WTC11 (cell line): Measurements from ENCODE around the gene WDR59. TPM values are rescaled to one million over a fixed set of nuclear protein-coding genes. Genes with fewer than 3 reads are reported as not detected.

ENCODE experiments used
- ATAC-seq: fragments of 200-7000 bp; cut with Tn5 transposase; 2 replicates; pipeline ENCODE4 v1.10.0; 2021; ENCODE audit warnings: mild to moderate bottlenecking, moderate library complexity
- CTCF ChIA-PET: fragments of 300-600 bp; sonication (Branson Sonifier 250); formaldehyde crosslinking; loops from one replicate; lab custom pipeline; 2021; ENCODE audit warnings: antibody characterized with exemption; lab: Charles Lee
- POLR2A ChIA-PET: fragments of 350-600 bp; sonication (Branson Sonifier 250); formaldehyde crosslinking; loops from one replicate; lab custom pipeline; 2021; ENCODE audit warnings: antibody characterized with exemption; lab: Charles Lee
- DNase-seq: peaks from one replicate; pipeline ENCODE4 v3.0.0; 2021; ENCODE audit warnings: low spot score
- H3K27ac Mint-ChIP-seq: 2 replicates; pipeline ENCODE4 v1.8.0; 2021; ENCODE audit warnings: mixed read lengths
- H3K27me3 Mint-ChIP-seq: 2 replicates; pipeline ENCODE4 v1.8.0; 2021; ENCODE audit warnings: low read depth, mild to moderate bottlenecking, moderate library complexity, mixed read lengths
- H3K36me3 Mint-ChIP-seq: 2 replicates; pipeline ENCODE4 v1.8.0; 2021; ENCODE audit warnings: mixed read lengths
- H3K4me1 Mint-ChIP-seq: 2 replicates; pipeline ENCODE4 v1.8.0; 2022; ENCODE audit warnings: mixed read lengths
- H3K4me3 Mint-ChIP-seq: 2 replicates; pipeline ENCODE4 v1.8.0; 2021; ENCODE audit warnings: mild to moderate bottlenecking, moderate library complexity, mixed read lengths
- H3K9me3 Mint-ChIP-seq: 2 replicates; pipeline ENCODE4 v1.8.0; 2021; ENCODE audit warnings: mixed read lengths
- CBFB ChIP-seq: sonication (generic); formaldehyde crosslinking; IDR thresholded peaks from 2 replicates; pipeline ENCODE4 v1.8.1; 2022; ENCODE audit warnings: mild to moderate bottlenecking, low read depth, missing genetic modification reagents
- CREM ChIP-seq: sonication (generic); formaldehyde crosslinking; IDR thresholded peaks from 2 replicates; pipeline ENCODE4 v1.8.1; 2022; ENCODE audit warnings: mild to moderate bottlenecking, missing genetic modification reagents, moderate library complexity
- GABPB1 ChIP-seq: sonication (generic); formaldehyde crosslinking; IDR thresholded peaks from 2 replicates; pipeline ENCODE4 v1.8.1; 2023; ENCODE audit warnings: mild to moderate bottlenecking, missing genetic modification reagents
- GTF2I ChIP-seq: fragments of 250-450 bp; sonication (Bioruptor Pico); conservative IDR thresholded peaks from 2 replicates; pipeline ENCODE4 v1.4.0; 2021; ENCODE audit warnings: mild to moderate bottlenecking
- KAT7 ChIP-seq: sonication (generic); formaldehyde crosslinking; IDR thresholded peaks from 2 replicates; pipeline ENCODE4 v1.8.1; 2023; ENCODE audit warnings: missing genetic modification reagents, mild to moderate bottlenecking, borderline replicate concordance
- PRRX2 ChIP-seq: fragments of 250-450 bp; sonication (Bioruptor Pico); IDR thresholded peaks from 2 replicates; pipeline ENCODE4 v1.8.0; 2021; ENCODE audit warnings: mild to moderate bottlenecking
- TEAD1 ChIP-seq: sonication (generic); formaldehyde crosslinking; IDR thresholded peaks from 2 replicates; pipeline ENCODE4 v1.8.0; 2022; ENCODE audit warnings: mild to moderate bottlenecking, missing genetic modification reagents
- ZNF232 ChIP-seq: sonication (generic); formaldehyde crosslinking; IDR thresholded peaks from 2 replicates; pipeline ENCODE4 v1.8.0; 2022; ENCODE audit warnings: mild to moderate bottlenecking, missing genetic modification reagents
- ZNF423 ChIP-seq: fragments of 250-450 bp; sonication (Bioruptor Pico); IDR thresholded peaks from 2 replicates; pipeline ENCODE4 v2.1.2; 2022; ENCODE audit warnings: mild to moderate bottlenecking, moderate library complexity
- total RNA-seq: library from RNA; stranded (reverse); gene quantifications from 3 replicates; pipeline ENCODE4 v1.2.3, GENCODE V29; 2021
- TF ChIP-seq, protein P1 (sequence below): sonication (generic); formaldehyde crosslinking; conservative IDR thresholded peaks from 2 replicates; pipeline ENCODE4 v1.8.1; 2022; ENCODE audit warnings: mild to moderate bottlenecking, missing genetic modification reagents
- TF ChIP-seq, protein P2 (sequence below): sonication (generic); formaldehyde crosslinking; conservative IDR thresholded peaks from 2 replicates; pipeline ENCODE4 v1.8.1; 2023; ENCODE audit warnings: mild to moderate bottlenecking, low read depth, missing genetic modification reagents, moderate library complexity
- TF ChIP-seq, protein P3 (sequence below): fragments of 200-600 bp; IDR thresholded peaks from 2 replicates; pipeline ENCODE4 v1.8.0; 2022; ENCODE audit warnings: antibody characterized with exemption
- TF ChIP-seq, protein P4 (sequence below): fragments of 250-450 bp; sonication (Bioruptor Pico); IDR thresholded peaks from 2 replicates; pipeline ENCODE4 v1.9.0; 2021; ENCODE audit warnings: mild to moderate bottlenecking

Gene WDR59
- total RNA-seq, 1 experiment from 2014 or later, result 100 TPM

DNA sequence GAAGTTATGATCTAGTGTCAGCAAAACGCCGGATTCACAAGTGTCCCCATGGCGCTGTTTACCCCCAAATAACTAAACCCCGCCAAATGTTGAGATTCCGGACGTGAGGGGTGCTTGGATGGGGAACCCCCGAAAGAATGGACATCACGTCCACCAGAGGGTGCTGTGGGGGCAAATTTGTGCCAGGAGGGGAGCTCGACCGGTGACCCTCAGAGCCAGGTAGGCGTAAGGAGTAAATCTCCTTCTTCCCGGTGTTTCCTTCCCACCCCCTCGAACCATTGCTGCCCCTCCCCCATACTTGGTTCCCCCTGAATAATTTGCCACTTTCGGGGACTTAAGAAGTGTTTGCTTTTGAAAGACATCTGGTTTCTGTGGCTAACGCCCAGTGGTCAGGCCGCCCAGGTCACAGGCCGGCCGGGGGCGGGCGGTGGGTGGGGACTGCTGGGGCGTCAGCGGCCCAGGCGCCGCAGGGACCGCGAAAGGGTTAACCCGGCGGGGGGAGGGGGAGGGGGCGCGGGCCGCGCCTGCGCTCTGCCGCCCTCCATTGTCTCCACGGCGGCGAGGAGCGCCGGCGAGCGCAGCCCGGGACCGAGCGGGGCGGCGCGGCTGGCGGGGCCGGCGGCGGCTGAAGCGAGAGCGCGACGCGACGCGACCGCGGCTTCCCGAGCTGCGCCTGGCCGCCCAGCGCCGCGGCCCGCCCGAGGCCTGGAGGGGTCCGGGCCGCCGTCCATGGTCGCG is 13.7 kb upstream of the WDR59 start, which contains the start of gene ZNRF1:
TSS of gene ZNRF1 (plus strand) at position 544 of the 738 bp plus-strand sequence. CDS start 648 bp downstream, outside the sequence.
- H3K27me3 Mint-ChIP-seq, result peaks cover 5% of the 10 kb centered on the region
- ChIA-PET POLR2A (interaction anchor here (0.6 to 2.0 kb wide), 4 partner anchors 14 to 284 kb away, joined by 4 to 16 read pairs (median 4); partner anchors contain the start of gene WDR59), CTCF (interaction anchor here (0.5 to 3.9 kb wide), 32 partner anchors 8 to 200 kb away, joined by 3 to 158 read pairs (median 4); partner anchors contain the start of genes LDHD and WDR59)

DNA sequence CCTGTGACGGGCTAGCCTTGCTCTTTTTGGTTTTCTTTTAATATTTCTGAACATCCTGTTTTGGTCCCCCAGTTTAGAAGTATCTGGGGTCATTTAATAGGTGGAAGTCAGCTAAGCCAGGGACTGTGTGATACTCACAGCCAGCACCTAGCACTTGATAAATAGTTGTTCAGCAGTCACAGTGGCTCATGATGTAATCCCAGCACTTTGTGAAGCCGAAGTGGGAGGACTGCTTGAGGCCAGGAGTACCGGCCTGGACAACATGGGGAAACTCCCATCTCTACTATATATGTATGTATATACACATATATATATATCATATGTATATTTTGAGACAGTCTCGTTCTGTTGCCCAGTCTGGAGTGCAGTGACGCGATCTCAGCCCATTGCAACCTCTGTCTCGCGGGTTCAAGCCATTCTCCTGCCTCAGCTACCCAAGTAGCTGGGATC is 12.1 kb upstream of the WDR59 start:
- Mint-ChIP-seq H3K4me3 (no peak overlapping the region), H3K9me3 (0 out of 2 replicates have a peak, but pooled peaks cover 4% of the 10 kb centered on the region), H3K36me3 (no peaks in the 10 kb centered on the region), H3K4me1 (peaks cover 32% of the 10 kb centered on the region), H3K27me3 (peaks cover 5% of the 10 kb centered on the region), H3K27ac (peak overlapping the region; percentile 81; the same call in 1 of the 2 replicates)
- TF ChIP-seq, protein P1, sequence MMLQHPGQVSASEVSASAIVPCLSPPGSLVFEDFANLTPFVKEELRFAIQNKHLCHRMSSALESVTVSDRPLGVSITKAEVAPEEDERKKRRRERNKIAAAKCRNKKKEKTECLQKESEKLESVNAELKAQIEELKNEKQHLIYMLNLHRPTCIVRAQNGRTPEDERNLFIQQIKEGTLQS (CRISPR knock-in tag), result no peak
- TF ChIP-seq, protein P2, sequence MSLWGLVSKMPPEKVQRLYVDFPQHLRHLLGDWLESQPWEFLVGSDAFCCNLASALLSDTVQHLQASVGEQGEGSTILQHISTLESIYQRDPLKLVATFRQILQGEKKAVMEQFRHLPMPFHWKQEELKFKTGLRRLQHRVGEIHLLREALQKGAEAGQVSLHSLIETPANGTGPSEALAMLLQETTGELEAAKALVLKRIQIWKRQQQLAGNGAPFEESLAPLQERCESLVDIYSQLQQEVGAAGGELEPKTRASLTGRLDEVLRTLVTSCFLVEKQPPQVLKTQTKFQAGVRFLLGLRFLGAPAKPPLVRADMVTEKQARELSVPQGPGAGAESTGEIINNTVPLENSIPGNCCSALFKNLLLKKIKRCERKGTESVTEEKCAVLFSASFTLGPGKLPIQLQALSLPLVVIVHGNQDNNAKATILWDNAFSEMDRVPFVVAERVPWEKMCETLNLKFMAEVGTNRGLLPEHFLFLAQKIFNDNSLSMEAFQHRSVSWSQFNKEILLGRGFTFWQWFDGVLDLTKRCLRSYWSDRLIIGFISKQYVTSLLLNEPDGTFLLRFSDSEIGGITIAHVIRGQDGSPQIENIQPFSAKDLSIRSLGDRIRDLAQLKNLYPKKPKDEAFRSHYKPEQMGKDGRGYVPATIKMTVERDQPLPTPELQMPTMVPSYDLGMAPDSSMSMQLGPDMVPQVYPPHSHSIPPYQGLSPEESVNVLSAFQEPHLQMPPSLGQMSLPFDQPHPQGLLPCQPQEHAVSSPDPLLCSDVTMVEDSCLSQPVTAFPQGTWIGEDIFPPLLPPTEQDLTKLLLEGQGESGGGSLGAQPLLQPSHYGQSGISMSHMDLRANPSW (CRISPR knock-in tag), result no peak
- no peak for TF ChIP-seq CREM (CRISPR knock-in tag)
- TF ChIP-seq CBFB (CRISPR knock-in tag), result no peak
- peak; percentile 96 for TF ChIP-seq GABPB1
- TF ChIP-seq GTF2I, result no peak
- TF ChIP-seq ZNF423 (CRISPR knock-in tag), result no peak
- no peak for TF ChIP-seq PRRX2 (CRISPR knock-in tag)
- no peak for ATAC-seq
- POLR2A ChIA-PET, result no interaction called here
- CTCF ChIA-PET, result interaction anchor here (0.6 to 3.9 kb wide), 9 partner anchors 9 to 1189 kb away, joined by 3 to 158 read pairs (median 7); partner anchors contain the start of gene WDR59
- DNase-seq, result no peak

More for the DNA sequence above, 13.7 kb upstream of the WDR59 start, which contains the start of gene ZNRF1:
- ATAC-seq (peak; percentile 74), DNase-seq (peak; percentile 91)
- H3K27ac Mint-ChIP-seq, result peak within 1 kb of the TSS; percentile 59
- H3K4me1 Mint-ChIP-seq, result peaks cover 45% of the 10 kb centered on the region
- H3K9me3 Mint-ChIP-seq, result 0 out of 2 replicates have a peak, but pooled peaks cover 4% of the 10 kb centered on the region
- TF ChIP-seq, protein P2 (CRISPR knock-in tag), result no peak
- TF ChIP-seq, protein P3, sequence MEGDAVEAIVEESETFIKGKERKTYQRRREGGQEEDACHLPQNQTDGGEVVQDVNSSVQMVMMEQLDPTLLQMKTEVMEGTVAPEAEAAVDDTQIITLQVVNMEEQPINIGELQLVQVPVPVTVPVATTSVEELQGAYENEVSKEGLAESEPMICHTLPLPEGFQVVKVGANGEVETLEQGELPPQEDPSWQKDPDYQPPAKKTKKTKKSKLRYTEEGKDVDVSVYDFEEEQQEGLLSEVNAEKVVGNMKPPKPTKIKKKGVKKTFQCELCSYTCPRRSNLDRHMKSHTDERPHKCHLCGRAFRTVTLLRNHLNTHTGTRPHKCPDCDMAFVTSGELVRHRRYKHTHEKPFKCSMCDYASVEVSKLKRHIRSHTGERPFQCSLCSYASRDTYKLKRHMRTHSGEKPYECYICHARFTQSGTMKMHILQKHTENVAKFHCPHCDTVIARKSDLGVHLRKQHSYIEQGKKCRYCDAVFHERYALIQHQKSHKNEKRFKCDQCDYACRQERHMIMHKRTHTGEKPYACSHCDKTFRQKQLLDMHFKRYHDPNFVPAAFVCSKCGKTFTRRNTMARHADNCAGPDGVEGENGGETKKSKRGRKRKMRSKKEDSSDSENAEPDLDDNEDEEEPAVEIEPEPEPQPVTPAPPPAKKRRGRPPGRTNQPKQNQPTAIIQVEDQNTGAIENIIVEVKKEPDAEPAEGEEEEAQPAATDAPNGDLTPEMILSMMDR, result peak; percentile 51; the same call in 1 of the 2 replicates
- TF ChIP-seq ZNF232 (CRISPR knock-in tag) (0 out of 2 replicates have a peak, but pooled peaks have one; percentile 46), KAT7 (no peak), TEAD1 (CRISPR knock-in tag) (no peak)
- TF ChIP-seq, protein P4, sequence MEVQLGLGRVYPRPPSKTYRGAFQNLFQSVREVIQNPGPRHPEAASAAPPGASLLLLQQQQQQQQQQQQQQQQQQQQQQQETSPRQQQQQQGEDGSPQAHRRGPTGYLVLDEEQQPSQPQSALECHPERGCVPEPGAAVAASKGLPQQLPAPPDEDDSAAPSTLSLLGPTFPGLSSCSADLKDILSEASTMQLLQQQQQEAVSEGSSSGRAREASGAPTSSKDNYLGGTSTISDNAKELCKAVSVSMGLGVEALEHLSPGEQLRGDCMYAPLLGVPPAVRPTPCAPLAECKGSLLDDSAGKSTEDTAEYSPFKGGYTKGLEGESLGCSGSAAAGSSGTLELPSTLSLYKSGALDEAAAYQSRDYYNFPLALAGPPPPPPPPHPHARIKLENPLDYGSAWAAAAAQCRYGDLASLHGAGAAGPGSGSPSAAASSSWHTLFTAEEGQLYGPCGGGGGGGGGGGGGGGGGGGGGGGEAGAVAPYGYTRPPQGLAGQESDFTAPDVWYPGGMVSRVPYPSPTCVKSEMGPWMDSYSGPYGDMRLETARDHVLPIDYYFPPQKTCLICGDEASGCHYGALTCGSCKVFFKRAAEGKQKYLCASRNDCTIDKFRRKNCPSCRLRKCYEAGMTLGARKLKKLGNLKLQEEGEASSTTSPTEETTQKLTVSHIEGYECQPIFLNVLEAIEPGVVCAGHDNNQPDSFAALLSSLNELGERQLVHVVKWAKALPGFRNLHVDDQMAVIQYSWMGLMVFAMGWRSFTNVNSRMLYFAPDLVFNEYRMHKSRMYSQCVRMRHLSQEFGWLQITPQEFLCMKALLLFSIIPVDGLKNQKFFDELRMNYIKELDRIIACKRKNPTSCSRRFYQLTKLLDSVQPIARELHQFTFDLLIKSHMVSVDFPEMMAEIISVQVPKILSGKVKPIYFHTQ, result no peak
- peak within 1 kb of the TSS; percentile 85 for H3K4me3 Mint-ChIP-seq
- H3K36me3 Mint-ChIP-seq, result peaks cover 2% of the 10 kb centered on the region; the same call in 1 of the 2 replicates
